ENCODE data around the gene SNCAIP.

The SNCAIP gene

GRCh38 chr5:122419142-122419894 is 107.3 kb downstream of the SNCAIP start:
- no peaks in the 10 kb centered on the region for H4K20me1 ChIP-seq (ENCODE audit: low read depth, low read length)
- no peak overlapping the region for H3K27ac ChIP-seq (ENCODE audit: low read depth, low read length)
- H2AFZ ChIP-seq (ENCODE audit: low read depth, low read length, severe bottlenecking) = no peak overlapping the region
- H3F3A ChIP-seq (ENCODE audit: insufficient read depth) = no peaks in the 10 kb centered on the region
- H3K79me2 ChIP-seq (ENCODE audit: insufficient read depth, low read length) = no peaks in the 10 kb centered on the region
- no peak overlapping the region for H3K4me3 ChIP-seq (ENCODE audit: insufficient read depth, low read length, poor library complexity, severe bottlenecking)
- H3K27me3 ChIP-seq (ENCODE audit: low read length) = no peaks in the 10 kb centered on the region
- H3K4me2 ChIP-seq (ENCODE audit: low read depth, low read length, poor library complexity, severe bottlenecking) = no peak overlapping the region
- H3K9me3 ChIP-seq (ENCODE audit: insufficient read depth, low read length) = no peaks in the 10 kb centered on the region
- TF ChIP-seq CTCF (IDR thresholded peaks at IDR 0.05; ENCODE audit: insufficient read depth, low read length, poor library complexity, severe bottlenecking) = no peak
- TF ChIP-seq EZH2phosphoT487 (conservative IDR thresholded peaks at IDR 0.05; ENCODE audit: low read length) = no peak
- no peaks in the 10 kb centered on the region for H3K9me2 ChIP-seq (replicated peaks; ENCODE audit: insufficient read depth, low read length)
- H3K9ac ChIP-seq (ENCODE audit: low read length) = no peak overlapping the region
- H3K36me3 ChIP-seq (ENCODE audit: low read length) = no peaks in the 10 kb centered on the region

GRCh38 chr5:122420091-122420490 is 108.1 kb downstream of the SNCAIP start:
- Histone ChIP-seq H3K79me2 (ENCODE audit: insufficient read depth, low read length) (no peaks in the 10 kb centered on the region), H4K20me1 (ENCODE audit: low read depth, low read length) (no peaks in the 10 kb centered on the region), H3K4me3 (ENCODE audit: insufficient read depth, low read length, poor library complexity, severe bottlenecking) (no peak overlapping the region), H3F3A (ENCODE audit: insufficient read depth) (no peaks in the 10 kb centered on the region), H3K9me2 (replicated peaks; ENCODE audit: insufficient read depth, low read length) (no peaks in the 10 kb centered on the region), H3K36me3 (ENCODE audit: low read length) (no peaks in the 10 kb centered on the region), H2AFZ (ENCODE audit: low read depth, low read length, severe bottlenecking) (no peak overlapping the region), H3K27me3 (ENCODE audit: low read length) (no peaks in the 10 kb centered on the region), H3K9me3 (ENCODE audit: insufficient read depth, low read length) (no peaks in the 10 kb centered on the region), H3K9ac (ENCODE audit: low read length) (no peak overlapping the region), H3K4me2 (ENCODE audit: low read depth, low read length, poor library complexity, severe bottlenecking) (no peak overlapping the region), H3K27ac (ENCODE audit: low read depth, low read length) (no peak overlapping the region)
- TF ChIP-seq EZH2phosphoT487 (conservative IDR thresholded peaks at IDR 0.05; ENCODE audit: low read length) = no peak
- TF ChIP-seq CTCF (IDR thresholded peaks at IDR 0.05; ENCODE audit: insufficient read depth, low read length, poor library complexity, severe bottlenecking) = no peak

- no peak overlapping the region for H2AFZ ChIP-seq (ENCODE audit: low read depth, low read length, severe bottlenecking)
- H3K79me2 ChIP-seq (ENCODE audit: insufficient read depth, low read length) = no peaks in the 10 kb centered on the region
- no peaks in the 10 kb centered on the region for H3K9me3 ChIP-seq (ENCODE audit: insufficient read depth, low read length)
- no peak overlapping the region for H3K4me3 ChIP-seq (ENCODE audit: insufficient read depth, low read length, poor library complexity, severe bottlenecking)
- no peak for TF ChIP-seq CTCF (IDR thresholded peaks at IDR 0.05; ENCODE audit: insufficient read depth, low read length, poor library complexity, severe bottlenecking)
- TF ChIP-seq EZH2phosphoT487 (conservative IDR thresholded peaks at IDR 0.05; ENCODE audit: low read length) = no peak
- no peaks in the 10 kb centered on the region for H3K9me2 ChIP-seq (replicated peaks; ENCODE audit: insufficient read depth, low read length)
- H3K9ac ChIP-seq (ENCODE audit: low read length) = no peak overlapping the region
- no peaks in the 10 kb centered on the region for H3K27me3 ChIP-seq (ENCODE audit: low read length)
- no peak overlapping the region for H3K27ac ChIP-seq (ENCODE audit: low read depth, low read length)
- no peaks in the 10 kb centered on the region for H4K20me1 ChIP-seq (ENCODE audit: low read depth, low read length)
- no peak overlapping the region for H3K4me2 ChIP-seq (ENCODE audit: low read depth, low read length, poor library complexity, severe bottlenecking)
- no peaks in the 10 kb centered on the region for H3K36me3 ChIP-seq (ENCODE audit: low read length)
- H3F3A ChIP-seq (ENCODE audit: insufficient read depth) = no peaks in the 10 kb centered on the region
Observed at GRCh38 chr5:122420537-122421236, 108.7 kb downstream of the SNCAIP start.
